Measurements from ENCODE around the gene POTEE. TPM values are rescaled to one million over a fixed set of nuclear protein-coding genes. Genes with fewer than 3 reads are reported as not detected.
"Not testable (repeated sequence)": the region's sequence is repeated elsewhere in the genome, so short reads cannot be mapped to it uniquely, and the experiment has no call there.

Gene POTEE
- polyA plus RNA-seq, 1 donor (not counting 4 experiments of a cell fraction or from before 2014, with no cell fraction given) = not detected

DNA sequence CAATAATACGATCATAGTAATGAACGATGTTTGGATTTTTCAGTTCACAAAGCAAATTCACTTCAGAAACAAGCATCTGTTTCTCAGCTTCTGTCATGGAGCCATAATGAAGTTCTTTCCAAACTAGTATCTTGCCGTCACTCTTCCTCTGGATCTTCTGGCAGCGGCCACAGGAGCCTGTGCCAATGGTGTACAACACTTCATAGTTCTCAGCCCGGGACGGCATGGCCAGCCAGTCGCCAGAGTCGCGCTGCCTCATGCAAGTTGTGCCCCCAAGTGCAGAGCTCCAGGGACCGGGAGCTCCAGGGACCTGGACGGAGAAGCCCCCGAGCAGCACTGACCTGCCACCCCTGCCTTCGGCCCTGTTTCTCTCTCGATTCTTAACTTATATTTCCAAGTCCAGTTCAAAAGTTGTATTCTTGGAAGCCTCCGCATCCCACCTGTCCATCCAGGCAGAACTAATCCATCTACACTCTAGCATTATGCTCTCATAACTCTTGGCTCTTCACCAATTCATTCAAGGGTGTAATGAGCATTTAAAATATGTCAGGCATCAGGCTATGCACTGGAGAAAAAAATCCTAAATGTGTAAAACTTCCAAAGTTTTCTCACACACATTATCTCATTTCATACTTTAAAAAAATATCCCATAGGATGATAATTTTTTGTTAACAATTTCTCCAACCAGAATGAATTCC, 30.5 kb upstream of the POTEE start:
- H3K27ac ChIP-seq (ENCODE audit: control insufficient read depth, insufficient read depth, low read length); DNase-seq (ENCODE audit: low read depth, low spot score); H3K4me2 ChIP-seq (ENCODE audit: control insufficient read depth, extremely low read depth, insufficient read depth, low read depth, low read length); H4K20me1 ChIP-seq (ENCODE audit: control insufficient read depth, extremely low read depth, insufficient read depth, low read length); FAIRE-seq; H3K27me3 ChIP-seq (ENCODE audit: control insufficient read depth, extremely low read depth, insufficient read depth, low read length); dilution Hi-C loops (cut with MboI; ENCODE audit: extremely low pct_ligation_motif_present, low sequenced_read_pairs); H3K36me3 ChIP-seq (ENCODE audit: control insufficient read depth in 2 of 2, extremely low read depth in 1 of 2, insufficient read depth in 2 of 2, low read length in 2 of 2); H3K9ac ChIP-seq (ENCODE audit: control insufficient read depth, extremely low read depth, insufficient read depth, low read length); H3K9me1 ChIP-seq (ENCODE audit: control insufficient read depth, extremely low read depth, insufficient read depth, low read length); H3K4me3 ChIP-seq (ENCODE audit: control insufficient read depth in 2 of 3, extremely low read depth in 1 of 3, insufficient read depth in 2 of 3, low read depth in 1 of 3, low read length in 3 of 3); H3K79me2 ChIP-seq (ENCODE audit: control insufficient read depth, insufficient read depth, low read length); H3K4me1 ChIP-seq (ENCODE audit: control insufficient read depth, extremely low read depth, insufficient read depth, low read length); H3K9me3 ChIP-seq (ENCODE audit: control insufficient read depth, low read depth, low read length); H2AFZ ChIP-seq (ENCODE audit: control insufficient read depth, low read length): not testable (repeated sequence)

DNA sequence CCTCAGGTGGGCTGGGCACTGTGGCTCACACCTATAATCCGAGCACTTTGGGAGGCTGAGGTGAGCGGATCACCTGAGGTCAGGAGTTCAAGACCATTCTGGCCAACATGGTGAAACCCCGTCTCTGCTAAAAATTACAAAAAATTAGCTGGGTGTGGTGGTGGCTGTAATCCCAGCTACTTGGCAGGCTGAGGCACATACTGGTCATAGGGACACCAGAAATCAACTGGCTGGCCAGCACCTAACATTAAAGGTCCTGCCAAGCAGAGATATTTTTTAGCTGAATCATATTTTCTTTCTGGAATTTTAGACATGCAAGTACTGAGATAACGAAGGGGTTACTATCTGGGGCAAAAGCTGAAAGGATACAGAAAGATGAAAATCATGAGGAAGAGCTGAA, 27.9 kb upstream of the POTEE start:
- H3K9me1 ChIP-seq (ENCODE audit: control insufficient read depth, extremely low read depth, insufficient read depth, low read length); H3K9ac ChIP-seq (ENCODE audit: control insufficient read depth, extremely low read depth, insufficient read depth, low read length); dilution Hi-C loops (cut with MboI; ENCODE audit: extremely low pct_ligation_motif_present, low sequenced_read_pairs); H3K36me3 ChIP-seq (ENCODE audit: control insufficient read depth in 2 of 2, extremely low read depth in 1 of 2, insufficient read depth in 2 of 2, low read length in 2 of 2); FAIRE-seq; H3K27ac ChIP-seq (ENCODE audit: control insufficient read depth, insufficient read depth, low read length); DNase-seq (ENCODE audit: low read depth, low spot score); H3K27me3 ChIP-seq (ENCODE audit: control insufficient read depth, extremely low read depth, insufficient read depth, low read length); H3K79me2 ChIP-seq (ENCODE audit: control insufficient read depth, insufficient read depth, low read length); H3K4me3 ChIP-seq (ENCODE audit: control insufficient read depth in 2 of 3, extremely low read depth in 1 of 3, insufficient read depth in 2 of 3, low read depth in 1 of 3, low read length in 3 of 3); H3K4me2 ChIP-seq (ENCODE audit: control insufficient read depth, extremely low read depth, insufficient read depth, low read depth, low read length); H3K4me1 ChIP-seq (ENCODE audit: control insufficient read depth, extremely low read depth, insufficient read depth, low read length); H2AFZ ChIP-seq (ENCODE audit: control insufficient read depth, low read length); H4K20me1 ChIP-seq (ENCODE audit: control insufficient read depth, extremely low read depth, insufficient read depth, low read length); H3K9me3 ChIP-seq (ENCODE audit: control insufficient read depth, low read depth, low read length): not testable (repeated sequence)

DNA sequence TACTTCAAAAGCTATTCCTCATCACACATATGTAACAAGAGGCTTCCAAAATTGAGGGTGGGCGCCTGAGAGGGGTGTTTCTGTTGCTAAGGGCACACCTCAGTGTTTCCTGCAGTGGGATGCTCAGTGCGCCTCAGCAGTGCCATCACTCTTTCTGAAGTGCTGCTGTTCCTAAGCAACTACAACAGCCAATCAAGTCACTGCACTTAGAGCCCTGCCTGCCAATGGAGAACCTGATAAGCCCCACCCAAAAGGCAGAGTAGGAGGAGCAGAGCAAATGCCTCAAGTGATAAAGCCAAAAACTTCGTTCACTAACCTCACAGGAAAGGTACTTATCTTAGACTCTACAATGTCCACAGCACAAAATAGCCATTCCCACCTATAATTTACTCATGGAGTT, 15.9 kb upstream of the POTEE start:
- H4K20me1 ChIP-seq (ENCODE audit: control insufficient read depth, extremely low read depth, insufficient read depth, low read length); H3K27ac ChIP-seq (ENCODE audit: control insufficient read depth, insufficient read depth, low read length); H3K79me2 ChIP-seq (ENCODE audit: control insufficient read depth, insufficient read depth, low read length); H3K4me2 ChIP-seq (ENCODE audit: control insufficient read depth, extremely low read depth, insufficient read depth, low read depth, low read length); H3K4me3 ChIP-seq (ENCODE audit: control insufficient read depth in 2 of 3, extremely low read depth in 1 of 3, insufficient read depth in 2 of 3, low read depth in 1 of 3, low read length in 3 of 3); DNase-seq (ENCODE audit: low read depth, low spot score); H3K9me3 ChIP-seq (ENCODE audit: control insufficient read depth, low read depth, low read length); FAIRE-seq; H3K27me3 ChIP-seq (ENCODE audit: control insufficient read depth, extremely low read depth, insufficient read depth, low read length); H2AFZ ChIP-seq (ENCODE audit: control insufficient read depth, low read length); H3K4me1 ChIP-seq (ENCODE audit: control insufficient read depth, extremely low read depth, insufficient read depth, low read length); dilution Hi-C loops (cut with MboI; ENCODE audit: extremely low pct_ligation_motif_present, low sequenced_read_pairs); H3K9ac ChIP-seq (ENCODE audit: control insufficient read depth, extremely low read depth, insufficient read depth, low read length); H3K9me1 ChIP-seq (ENCODE audit: control insufficient read depth, extremely low read depth, insufficient read depth, low read length); H3K36me3 ChIP-seq (ENCODE audit: control insufficient read depth in 2 of 2, extremely low read depth in 1 of 2, insufficient read depth in 2 of 2, low read length in 2 of 2): not testable (repeated sequence)

DNA sequence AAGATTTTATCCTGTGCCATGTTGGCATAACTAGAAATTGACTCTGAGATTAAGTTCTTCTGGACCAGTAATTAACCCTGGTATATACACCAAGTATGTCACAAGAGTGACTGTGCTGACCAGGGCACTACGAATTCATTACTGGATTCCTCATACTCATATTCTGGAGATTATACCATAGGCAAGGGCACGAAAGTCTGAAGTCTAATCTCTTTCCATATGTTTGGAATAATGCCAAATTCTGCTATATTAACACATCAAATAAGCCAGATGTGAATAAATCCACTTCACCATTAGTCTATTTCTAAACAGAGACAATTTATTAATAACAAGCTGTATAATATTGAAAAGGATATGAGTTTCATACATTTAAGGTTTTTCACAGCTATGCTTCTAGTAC, 13.2 kb upstream of the POTEE start:
- H3K9ac ChIP-seq (ENCODE audit: control insufficient read depth, extremely low read depth, insufficient read depth, low read length); H3K4me2 ChIP-seq (ENCODE audit: control insufficient read depth, extremely low read depth, insufficient read depth, low read depth, low read length); DNase-seq (ENCODE audit: low read depth, low spot score); H2AFZ ChIP-seq (ENCODE audit: control insufficient read depth, low read length); H3K9me3 ChIP-seq (ENCODE audit: control insufficient read depth, low read depth, low read length); dilution Hi-C loops (cut with MboI; ENCODE audit: extremely low pct_ligation_motif_present, low sequenced_read_pairs); H3K79me2 ChIP-seq (ENCODE audit: control insufficient read depth, insufficient read depth, low read length); H4K20me1 ChIP-seq (ENCODE audit: control insufficient read depth, extremely low read depth, insufficient read depth, low read length); H3K27ac ChIP-seq (ENCODE audit: control insufficient read depth, insufficient read depth, low read length); H3K36me3 ChIP-seq (ENCODE audit: control insufficient read depth in 2 of 2, extremely low read depth in 1 of 2, insufficient read depth in 2 of 2, low read length in 2 of 2); FAIRE-seq; H3K27me3 ChIP-seq (ENCODE audit: control insufficient read depth, extremely low read depth, insufficient read depth, low read length); H3K9me1 ChIP-seq (ENCODE audit: control insufficient read depth, extremely low read depth, insufficient read depth, low read length); H3K4me1 ChIP-seq (ENCODE audit: control insufficient read depth, extremely low read depth, insufficient read depth, low read length); H3K4me3 ChIP-seq (ENCODE audit: control insufficient read depth in 2 of 3, extremely low read depth in 1 of 3, insufficient read depth in 2 of 3, low read depth in 1 of 3, low read length in 3 of 3): not testable (repeated sequence)

Measured in keratinocyte (primary cell).